Neural crest cell (in vitro differentiated cells): ENCODE data around the gene NECTIN1. TPM values are rescaled to one million over a fixed set of nuclear protein-coding genes. Genes with fewer than 3 reads are reported as not detected.

ENCODE experiments used
- DNase-seq: peaks from one replicate; pipeline ENCODE4 v3.0.0; 2021; ENCODE audit warnings: low read depth, mixed read lengths, low spot score
- H3K27ac Mint-ChIP-seq: one replicate; pipeline ENCODE4 v1.8.0; 2021; ENCODE audit warnings: mild to moderate bottlenecking, mixed read lengths; ENCODE audit not compliant: unreplicated experiment
- H3K27me3 Mint-ChIP-seq: 2 replicates; pipeline ENCODE4 v1.8.0; 2021; ENCODE audit warnings: low read depth, mild to moderate bottlenecking, mixed read lengths
- H3K36me3 Mint-ChIP-seq: 2 replicates; pipeline ENCODE4 v1.8.0; 2021; ENCODE audit warnings: low read depth, mild to moderate bottlenecking, mixed read lengths
- H3K4me1 Mint-ChIP-seq: 2 replicates; pipeline ENCODE4 v1.8.0; 2021; ENCODE audit warnings: mixed read lengths
- H3K4me3 Mint-ChIP-seq: one replicate; pipeline ENCODE4 v1.8.0; 2021; ENCODE audit warnings: mild to moderate bottlenecking, mixed read lengths
- H3K9me3 Mint-ChIP-seq: 2 replicates; pipeline ENCODE4 v1.8.0; 2021; ENCODE audit warnings: mixed read lengths
- total RNA-seq: library from RNA; stranded (reverse); gene quantifications from 2 replicates; pipeline ENCODE4 v1.2.1, GENCODE V29; 2021
- TF ChIP-seq, protein P1 (sequence below): fragments of 200-600 bp; sonication (generic); conservative IDR thresholded peaks from 2 replicates; pipeline ENCODE4 v1.5.0; 2021; ENCODE audit warnings: antibody characterized with exemption, mild to moderate bottlenecking

NECTIN1 gene
- total RNA-seq, 1 donor from 2014 or later = 49.2 TPM

DNA sequence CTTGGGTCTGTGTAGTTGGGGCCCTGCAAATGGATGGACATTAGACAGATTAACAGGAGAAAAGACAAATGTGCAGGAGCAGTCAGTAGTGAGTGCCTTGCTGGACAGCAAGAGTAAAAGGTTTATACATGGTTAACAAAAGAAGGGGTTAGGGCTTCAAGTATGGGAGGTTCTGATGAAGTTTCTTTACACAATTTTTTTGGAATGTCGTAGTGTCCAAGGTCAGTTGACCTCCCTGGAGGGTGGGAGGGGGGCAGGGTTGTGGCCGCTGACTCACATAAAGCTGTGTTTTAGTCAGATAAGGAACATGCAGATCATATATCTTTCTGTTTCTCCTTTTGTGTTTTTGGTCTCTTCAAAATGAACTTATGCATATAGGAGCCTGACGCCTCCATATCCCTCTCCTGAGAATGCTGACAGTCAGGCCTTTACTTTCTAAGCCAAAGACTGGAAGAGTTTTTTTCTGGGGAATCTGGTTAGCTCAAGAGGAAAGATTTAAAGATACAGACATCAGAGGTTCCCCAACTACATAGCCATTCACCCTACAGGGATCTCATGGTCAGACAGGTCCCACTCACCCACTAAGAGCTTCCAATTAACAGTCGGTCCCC lies 134.3 kb downstream of the NECTIN1 start:
- H3K27ac Mint-ChIP-seq = peak overlapping the region; percentile 2
- no peak overlapping the region for H3K4me3 Mint-ChIP-seq
- no peak for DNase-seq
- TF ChIP-seq, protein P1, sequence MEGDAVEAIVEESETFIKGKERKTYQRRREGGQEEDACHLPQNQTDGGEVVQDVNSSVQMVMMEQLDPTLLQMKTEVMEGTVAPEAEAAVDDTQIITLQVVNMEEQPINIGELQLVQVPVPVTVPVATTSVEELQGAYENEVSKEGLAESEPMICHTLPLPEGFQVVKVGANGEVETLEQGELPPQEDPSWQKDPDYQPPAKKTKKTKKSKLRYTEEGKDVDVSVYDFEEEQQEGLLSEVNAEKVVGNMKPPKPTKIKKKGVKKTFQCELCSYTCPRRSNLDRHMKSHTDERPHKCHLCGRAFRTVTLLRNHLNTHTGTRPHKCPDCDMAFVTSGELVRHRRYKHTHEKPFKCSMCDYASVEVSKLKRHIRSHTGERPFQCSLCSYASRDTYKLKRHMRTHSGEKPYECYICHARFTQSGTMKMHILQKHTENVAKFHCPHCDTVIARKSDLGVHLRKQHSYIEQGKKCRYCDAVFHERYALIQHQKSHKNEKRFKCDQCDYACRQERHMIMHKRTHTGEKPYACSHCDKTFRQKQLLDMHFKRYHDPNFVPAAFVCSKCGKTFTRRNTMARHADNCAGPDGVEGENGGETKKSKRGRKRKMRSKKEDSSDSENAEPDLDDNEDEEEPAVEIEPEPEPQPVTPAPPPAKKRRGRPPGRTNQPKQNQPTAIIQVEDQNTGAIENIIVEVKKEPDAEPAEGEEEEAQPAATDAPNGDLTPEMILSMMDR = no peak
- no peaks in the 10 kb centered on the region for H3K36me3 Mint-ChIP-seq
- peaks cover 43% of the 10 kb centered on the region for H3K4me1 Mint-ChIP-seq
- H3K27me3 Mint-ChIP-seq = no peaks in the 10 kb centered on the region
- no peaks in the 10 kb centered on the region for H3K9me3 Mint-ChIP-seq

- Mint-ChIP-seq H3K4me1 (peaks cover 52% of the 10 kb centered on the region), H3K27me3 (no peaks in the 10 kb centered on the region), H3K36me3 (no peaks in the 10 kb centered on the region), H3K4me3 (no peak overlapping the region), H3K9me3 (no peaks in the 10 kb centered on the region), H3K27ac (no peak overlapping the region)
- no peak for DNase-seq
- TF ChIP-seq, protein P1 = no peak
These were observed 135.7 kb downstream of the NECTIN1 start for GRCh38 chr11:119593346-119593745.

- peaks cover 52% of the 10 kb centered on the region for H3K4me1 Mint-ChIP-seq
- no peaks in the 10 kb centered on the region for H3K36me3 Mint-ChIP-seq
- no peaks in the 10 kb centered on the region for H3K27me3 Mint-ChIP-seq
- no peak overlapping the region for H3K4me3 Mint-ChIP-seq
- TF ChIP-seq, protein P1 = no peak
- DNase-seq = no peak
- H3K9me3 Mint-ChIP-seq = no peaks in the 10 kb centered on the region
- peak overlapping the region; percentile 61 for H3K27ac Mint-ChIP-seq
These were observed 136.4 kb downstream of the NECTIN1 start for GRCh38 chr11:119592642-119593041.

- Mint-ChIP-seq H3K4me1 (peaks cover 46% of the 10 kb centered on the region), H3K27me3 (no peaks in the 10 kb centered on the region), H3K9me3 (no peaks in the 10 kb centered on the region), H3K27ac (no peak overlapping the region), H3K4me3 (no peak overlapping the region), H3K36me3 (no peaks in the 10 kb centered on the region)
- TF ChIP-seq, protein P1 = no peak
- DNase-seq = no peak
These were observed 137.1 kb downstream of the NECTIN1 start for GRCh38 chr11:119591836-119592310.

GRCh38 chr11:119590651-119591351 lies 138.2 kb downstream of the NECTIN1 start:
- TF ChIP-seq, protein P1 = no peak
- no peak for DNase-seq
- Mint-ChIP-seq H3K27ac (no peak overlapping the region), H3K4me3 (no peak overlapping the region), H3K27me3 (peaks cover 4% of the 10 kb centered on the region), H3K36me3 (no peaks in the 10 kb centered on the region), H3K9me3 (no peaks in the 10 kb centered on the region), H3K4me1 (peaks cover 41% of the 10 kb centered on the region)
